Left cardiac atrium (tissue), 4 donors: Measurements from ENCODE around the gene INPP4A. TPM values are rescaled to one million over a fixed set of nuclear protein-coding genes. Genes with fewer than 3 reads are reported as not detected.
"Not testable (repeated sequence)": the region's sequence is repeated elsewhere in the genome, so short reads cannot be mapped to it uniquely, and the experiment has no call there.

Experiments used
- ATAC-seq, 2 donors: fragments of 200-7000 bp; cut with Tn5 transposase; one replicate each; pipeline ENCODE4 v1.9.1; 2020; ENCODE audit warnings: mild to moderate bottlenecking in 2 of 2, moderate library complexity in 2 of 2
- DNase-seq: peaks from one replicate; pipeline ENCODE4 v3.0.0-alpha.2; 2020
- intact Hi-C, 2 donors: fragments of 100-400 bp; cut with DNase I; formaldehyde crosslinking; loops; one replicate each; pipeline versions ENCODE4 v1.14.1 to v1.15.1; 2022 to 2023
- total RNA-seq, 2 donors: library from RNA; stranded (reverse); fragmentation: NEBNext Ultra II Directional; extraction: Animal tissue kit (Norgen Biotek cat#: 25700); gene quantifications; one replicate each; pipeline ENCODE4 v1.2.1, GENCODE V29; 2021
- donor health status: DM: no; HTN: yes; CAD: no.
- donor health status: DM: no; HTN: yes; CAD: no; lungs with severe emphysema.
- donor health status: DM: yes; HTN: yes; CAD: no.
- donor health status: Dilated cardiomyopathy.

The INPP4A gene
- total RNA-seq, 2 donors from 2014 or later: 14.6 to 19.5 TPM

GRCh38 chr2:98433363-98433964 lies 11.2 kb upstream of the INPP4A start:
- intact Hi-C loops: no loop called here
- no peak for DNase-seq
- ATAC-seq: no peak

DNA sequence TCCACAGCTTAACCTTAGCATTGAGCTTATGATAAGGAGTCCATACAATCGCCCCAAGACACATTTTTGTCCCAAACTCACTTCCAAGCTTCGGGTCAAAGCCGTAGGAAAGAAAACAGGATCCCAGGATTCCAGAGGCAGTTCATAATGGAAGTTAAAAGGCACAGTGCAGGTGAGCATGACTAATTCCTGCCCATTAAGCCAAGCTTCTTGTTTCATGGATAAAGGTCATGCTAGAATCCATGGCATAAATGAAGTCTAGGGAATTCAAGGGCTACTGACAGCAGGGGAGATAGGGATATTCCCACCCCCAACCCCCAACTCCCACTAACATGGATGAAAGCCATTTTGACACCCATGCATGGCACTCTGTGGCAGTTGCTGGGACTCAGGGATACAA lies 10.2 kb upstream of the INPP4A start:
- intact Hi-C loops: no loop called here
- ATAC-seq: no peak
- no peak for DNase-seq

DNA sequence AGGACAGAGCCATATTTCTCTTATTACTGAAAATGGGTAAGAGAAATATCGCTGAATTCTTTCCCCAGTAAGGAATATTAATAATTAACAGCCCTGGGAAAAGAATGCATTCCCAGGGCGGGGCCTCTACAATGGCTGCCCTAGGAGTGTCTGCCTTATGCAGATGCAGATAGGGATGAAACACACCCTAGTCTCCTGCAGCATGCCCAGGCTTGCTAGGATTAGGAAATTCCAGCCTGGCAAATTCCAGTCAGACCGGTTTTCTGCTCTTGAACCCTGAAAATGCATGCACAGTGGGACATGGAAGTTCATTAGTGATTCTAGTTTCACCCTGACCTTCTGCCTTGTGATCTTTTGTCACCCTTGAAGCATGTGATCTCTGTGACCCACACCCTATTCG lies 9.0 kb upstream of the INPP4A start:
- ATAC-seq, DNase-seq, intact Hi-C loops: not testable (repeated sequence)

- intact Hi-C loops: no loop called here
- DNase-seq: peak; percentile 42
Observed at GRCh38 chr2:98436734-98437133, 7.9 kb upstream of the INPP4A start.

GRCh38 chr2:98438190-98439133 lies 6.2 kb upstream of the INPP4A start:
- DNase-seq (no peak), ATAC-seq (no peak)
- intact Hi-C loops: no loop called here

More at GRCh38 chr2:98436734-98437133, 7.9 kb upstream of the INPP4A start:
- peak in 1 of 2 donors; percentile 76 for ATAC-seq

DNA sequence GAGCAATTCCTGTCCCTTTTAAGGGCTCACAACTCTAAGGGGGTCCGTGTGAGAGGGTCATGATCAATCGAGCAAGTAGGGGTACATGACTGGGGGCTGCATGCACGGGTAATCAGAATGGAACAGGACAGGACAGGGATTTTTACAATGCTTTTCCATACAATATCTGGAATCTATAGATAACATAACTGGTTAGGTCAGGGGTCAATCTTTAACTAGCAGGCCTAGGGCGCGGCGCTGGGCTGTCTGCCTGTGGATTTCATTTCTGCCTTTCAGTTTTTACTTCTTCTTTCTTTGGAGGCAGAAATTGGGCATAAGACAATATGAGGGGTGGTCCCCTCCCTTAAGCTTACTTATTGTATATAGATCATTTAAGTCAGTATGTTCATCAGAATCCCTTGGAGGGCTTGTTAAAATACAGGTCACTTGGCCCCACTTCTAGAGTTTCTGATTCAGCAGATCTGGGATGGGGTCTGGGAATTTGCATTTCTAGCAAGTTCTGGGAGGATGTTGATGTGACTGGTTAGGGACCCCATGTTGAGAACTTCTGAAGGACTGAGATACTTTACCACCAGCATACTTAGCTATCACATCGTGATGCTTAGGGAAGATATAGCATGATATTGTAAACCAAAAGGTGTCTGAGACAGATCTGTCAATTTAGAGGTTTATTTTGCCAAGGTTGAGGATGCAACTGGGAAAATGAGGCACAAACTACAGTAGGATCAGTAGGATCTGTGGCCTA lies 2.8 kb upstream of the INPP4A start:
- intact Hi-C loops: loop anchor here in 1 of 2 donors (10.0 kb wide), 1 partner anchor 163 kb away; the partner anchor contains the start of genes COA5 and UNC50
- ATAC-seq (no peak), DNase-seq (no peak)

- DNase-seq (no peak), ATAC-seq (no peak)
- intact Hi-C loops: loop anchor here in 1 of 2 donors (10.0 kb wide), 1 partner anchor 162 kb away; the partner anchor contains the start of genes COA5 and UNC50
Observed at GRCh38 chr2:98442488-98442887, 2.2 kb upstream of the INPP4A start.

GRCh38 chr2:98445177-98445682 lies 572 bp downstream of the INPP4A start:
- DNase-seq (no peak), ATAC-seq (peak; percentile 44 to 53)
- intact Hi-C loops: loop anchor here in 1 of 2 donors (10.0 kb wide), 1 partner anchor 160 kb away; the partner anchor contains the start of genes COA5 and UNC50

DNA sequence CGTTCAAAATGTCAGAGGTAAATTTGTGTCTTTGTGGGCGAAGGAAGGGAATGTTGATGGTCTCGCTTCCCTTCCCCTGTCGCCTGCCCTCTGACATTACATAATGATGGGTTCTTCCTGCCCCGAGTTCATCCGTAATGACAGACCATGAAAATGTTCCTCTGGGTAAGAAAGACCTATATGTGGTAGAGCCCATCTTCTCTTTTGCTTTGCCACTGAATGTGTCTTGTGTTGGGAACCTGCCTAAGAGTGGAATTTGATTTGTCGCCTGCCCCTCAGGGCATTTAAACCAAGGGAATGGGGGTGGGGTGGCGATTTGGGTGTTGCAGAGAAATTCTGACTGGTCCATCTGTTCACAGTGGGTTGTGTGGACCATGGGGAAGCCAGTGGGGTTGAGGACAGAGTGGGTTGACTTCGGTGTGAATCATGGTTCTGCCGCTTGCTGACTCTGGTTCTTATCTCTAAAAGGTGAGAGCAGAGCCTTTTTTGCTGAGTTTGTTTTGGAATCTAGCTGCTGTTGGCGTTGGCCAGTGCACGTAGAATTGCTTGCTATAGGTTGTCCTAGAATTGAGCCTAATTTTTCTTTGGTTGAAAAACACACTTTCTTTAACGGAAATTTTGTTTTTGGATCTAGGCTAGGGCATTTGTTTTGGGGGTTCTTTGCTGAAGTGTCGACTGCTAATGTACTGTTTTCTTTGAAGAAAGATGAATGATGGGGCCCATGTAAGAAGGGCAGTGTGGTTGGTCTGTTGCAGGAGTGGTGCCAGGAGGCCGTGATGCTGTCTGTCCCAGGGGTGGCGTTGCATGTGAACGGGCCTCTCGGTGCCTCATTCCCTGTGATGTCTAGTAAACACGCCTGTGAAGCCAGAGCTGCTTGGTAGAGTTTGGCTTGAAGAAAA lies 1.3 kb downstream of the INPP4A start:
- DNase-seq: no peak
- intact Hi-C loops: loop anchor here in 1 of 2 donors (10.0 kb wide), 1 partner anchor 159 kb away; the partner anchor contains the start of genes COA5 and UNC50
- peak in 1 of 2 donors; percentile 15 for ATAC-seq

DNA sequence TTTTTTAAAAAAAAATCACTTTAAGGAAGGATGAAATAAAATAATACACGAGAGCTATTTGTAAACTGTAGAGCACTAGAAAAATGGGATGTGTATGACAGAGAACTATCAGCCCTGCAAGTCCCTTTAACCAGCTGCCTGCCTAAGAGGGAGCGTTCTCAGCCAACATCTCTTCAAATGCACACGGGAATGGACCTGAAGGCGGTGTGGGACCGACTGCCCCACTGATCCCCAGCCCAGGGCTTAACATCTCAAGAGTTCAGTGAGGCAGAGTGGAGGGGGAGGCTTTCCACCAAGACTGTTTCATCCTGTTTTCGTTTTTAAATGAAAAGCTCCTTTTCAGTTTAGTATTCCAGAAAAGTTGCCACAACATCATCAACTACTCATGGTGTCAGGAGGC lies 2.2 kb downstream of the INPP4A start:
- no peak for DNase-seq
- no peak for ATAC-seq
- intact Hi-C loops: loop anchor here in 1 of 2 donors (10.0 kb wide), 1 partner anchor 158 kb away; the partner anchor contains the start of genes COA5 and UNC50

DNA sequence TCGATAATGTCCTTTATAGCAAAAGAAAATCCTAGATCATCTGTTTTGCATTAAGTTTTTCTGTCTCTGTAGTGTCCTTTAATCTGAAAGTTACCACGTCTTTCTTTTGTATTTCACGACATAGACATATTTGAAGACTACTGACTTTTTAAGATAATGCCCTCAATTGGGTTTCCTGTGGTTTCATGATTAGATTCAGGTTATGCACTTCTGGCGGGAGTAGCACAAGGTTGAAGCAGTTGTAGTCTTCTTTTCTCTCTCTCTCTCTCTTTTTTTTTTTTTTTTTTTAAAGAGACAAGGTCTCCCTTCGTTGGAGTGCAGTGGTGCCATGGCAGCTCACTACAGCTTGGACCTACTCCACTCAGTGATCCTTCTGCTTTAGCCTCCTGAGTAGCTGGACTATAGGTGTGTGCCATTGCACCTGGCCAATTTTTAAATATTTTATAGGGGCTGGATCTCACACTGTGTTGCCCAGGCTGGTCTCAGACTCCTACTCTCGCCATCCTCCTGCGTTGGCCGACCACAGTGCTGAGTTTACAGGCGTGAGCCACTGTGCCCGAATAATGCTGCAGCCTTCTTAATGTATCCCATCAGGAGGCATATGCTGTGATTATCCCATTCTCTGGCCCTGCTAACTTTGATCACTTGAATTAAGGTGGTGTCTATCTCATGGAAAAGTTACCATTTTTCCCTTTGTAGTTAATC lies 3.9 kb downstream of the INPP4A start:
- intact Hi-C loops: loop anchor here in 1 of 2 donors (10.0 kb wide), 1 partner anchor 156 kb away; the partner anchor contains the start of genes COA5 and UNC50
- ATAC-seq: no peak
- no peak for DNase-seq

DNA sequence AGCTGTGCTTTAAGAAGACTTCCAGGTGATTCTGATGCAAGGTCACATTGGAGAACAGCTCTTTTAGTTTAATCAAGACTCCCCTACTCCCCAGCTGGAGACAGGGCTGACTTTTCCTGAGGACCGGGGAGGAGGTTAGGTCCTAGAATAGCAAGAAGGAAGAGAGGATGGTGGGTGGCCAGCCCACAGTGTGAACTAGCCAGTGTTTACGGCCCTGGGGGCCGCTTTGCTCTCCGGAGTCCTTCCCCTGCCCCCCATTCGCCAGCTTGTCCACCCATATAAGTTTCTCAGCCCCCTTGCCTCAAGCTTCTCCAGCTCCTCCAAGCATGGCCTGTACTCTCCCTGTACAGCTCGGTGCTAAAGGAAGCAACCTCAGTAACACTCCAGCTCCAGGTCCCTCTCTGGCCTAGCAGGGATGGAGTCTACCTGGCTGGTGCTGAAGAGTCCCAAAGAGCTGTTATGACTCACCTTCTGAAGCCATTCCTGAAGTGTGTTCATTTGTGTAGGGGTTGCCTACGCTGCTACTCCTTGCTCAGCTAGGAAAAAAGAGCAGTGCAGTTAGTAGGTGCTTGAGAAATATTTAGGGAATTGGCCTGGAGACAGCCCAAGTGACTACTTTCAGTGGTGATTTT lies 7.9 kb downstream of the INPP4A start:
- intact Hi-C loops: no loop called here
- no peak for DNase-seq
- no peak for ATAC-seq

GRCh38 chr2:98453083-98453482 lies 8.4 kb downstream of the INPP4A start:
- no peak for DNase-seq
- intact Hi-C loops: no loop called here

GRCh38 chr2:98453531-98453930 lies 8.9 kb downstream of the INPP4A start:
- no peak for ATAC-seq
- DNase-seq: no peak
- intact Hi-C loops: no loop called here

More at GRCh38 chr2:98453083-98453482, 8.4 kb downstream of the INPP4A start:
- ATAC-seq: no peak

GRCh38 chr2:98454073-98454472 lies 9.4 kb downstream of the INPP4A start:
- intact Hi-C loops: no loop called here
- no peak for DNase-seq
- ATAC-seq: no peak

GRCh38 chr2:98454500-98455235 lies 10.0 kb downstream of the INPP4A start:
- no peak for DNase-seq
- ATAC-seq: peak; percentile 50 to 60

More at GRCh38 chr2:98454500-98455235, 10.0 kb downstream of the INPP4A start:
- intact Hi-C loops: no loop called here
